ENCODE measurements around the gene ALKBH7.

ALKBH7 gene

DNA sequence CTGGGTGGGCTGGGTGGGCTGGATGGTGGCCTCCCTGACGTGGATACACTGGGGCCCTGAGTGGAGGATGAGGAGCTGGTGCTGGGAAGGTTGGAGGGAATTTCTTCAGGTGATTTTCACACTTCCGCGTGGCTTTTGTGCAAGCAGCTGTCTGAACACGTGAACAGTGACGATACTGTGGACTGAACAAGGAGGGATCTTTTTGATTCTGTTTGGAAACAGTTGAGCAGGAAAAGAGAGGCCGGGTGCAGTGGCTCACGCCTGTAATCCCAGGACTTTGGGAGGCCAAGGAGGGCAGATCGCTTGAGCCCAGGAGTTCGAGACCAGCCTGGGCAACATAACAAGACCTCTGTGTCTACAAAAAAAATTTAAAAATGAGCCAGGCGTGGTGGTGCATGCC is 29.5 kb downstream of the ALKBH7 start:
- no peak for DNase-seq (ENCODE audit: low read depth)
- H3K4me3 ChIP-seq (ENCODE audit: low read depth, low read length): no peak overlapping the region
- TF ChIP-seq POLR2A (IDR thresholded peaks at IDR 0.05; ENCODE audit: extremely low read depth, insufficient read length) (no peak), MYC (IDR thresholded peaks at IDR 0.05; ENCODE audit: low read depth, low read length) (no peak)
- TF ChIP-seq, protein P1, sequence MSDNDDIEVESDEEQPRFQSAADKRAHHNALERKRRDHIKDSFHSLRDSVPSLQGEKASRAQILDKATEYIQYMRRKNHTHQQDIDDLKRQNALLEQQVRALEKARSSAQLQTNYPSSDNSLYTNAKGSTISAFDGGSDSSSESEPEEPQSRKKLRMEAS (IDR thresholded peaks at IDR 0.05; ENCODE audit: low read depth, low read length): no peak
- TF ChIP-seq, protein P2, sequence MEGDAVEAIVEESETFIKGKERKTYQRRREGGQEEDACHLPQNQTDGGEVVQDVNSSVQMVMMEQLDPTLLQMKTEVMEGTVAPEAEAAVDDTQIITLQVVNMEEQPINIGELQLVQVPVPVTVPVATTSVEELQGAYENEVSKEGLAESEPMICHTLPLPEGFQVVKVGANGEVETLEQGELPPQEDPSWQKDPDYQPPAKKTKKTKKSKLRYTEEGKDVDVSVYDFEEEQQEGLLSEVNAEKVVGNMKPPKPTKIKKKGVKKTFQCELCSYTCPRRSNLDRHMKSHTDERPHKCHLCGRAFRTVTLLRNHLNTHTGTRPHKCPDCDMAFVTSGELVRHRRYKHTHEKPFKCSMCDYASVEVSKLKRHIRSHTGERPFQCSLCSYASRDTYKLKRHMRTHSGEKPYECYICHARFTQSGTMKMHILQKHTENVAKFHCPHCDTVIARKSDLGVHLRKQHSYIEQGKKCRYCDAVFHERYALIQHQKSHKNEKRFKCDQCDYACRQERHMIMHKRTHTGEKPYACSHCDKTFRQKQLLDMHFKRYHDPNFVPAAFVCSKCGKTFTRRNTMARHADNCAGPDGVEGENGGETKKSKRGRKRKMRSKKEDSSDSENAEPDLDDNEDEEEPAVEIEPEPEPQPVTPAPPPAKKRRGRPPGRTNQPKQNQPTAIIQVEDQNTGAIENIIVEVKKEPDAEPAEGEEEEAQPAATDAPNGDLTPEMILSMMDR (IDR thresholded peaks at IDR 0.05; ENCODE audit: low read depth, low read length): no peak

DNA sequence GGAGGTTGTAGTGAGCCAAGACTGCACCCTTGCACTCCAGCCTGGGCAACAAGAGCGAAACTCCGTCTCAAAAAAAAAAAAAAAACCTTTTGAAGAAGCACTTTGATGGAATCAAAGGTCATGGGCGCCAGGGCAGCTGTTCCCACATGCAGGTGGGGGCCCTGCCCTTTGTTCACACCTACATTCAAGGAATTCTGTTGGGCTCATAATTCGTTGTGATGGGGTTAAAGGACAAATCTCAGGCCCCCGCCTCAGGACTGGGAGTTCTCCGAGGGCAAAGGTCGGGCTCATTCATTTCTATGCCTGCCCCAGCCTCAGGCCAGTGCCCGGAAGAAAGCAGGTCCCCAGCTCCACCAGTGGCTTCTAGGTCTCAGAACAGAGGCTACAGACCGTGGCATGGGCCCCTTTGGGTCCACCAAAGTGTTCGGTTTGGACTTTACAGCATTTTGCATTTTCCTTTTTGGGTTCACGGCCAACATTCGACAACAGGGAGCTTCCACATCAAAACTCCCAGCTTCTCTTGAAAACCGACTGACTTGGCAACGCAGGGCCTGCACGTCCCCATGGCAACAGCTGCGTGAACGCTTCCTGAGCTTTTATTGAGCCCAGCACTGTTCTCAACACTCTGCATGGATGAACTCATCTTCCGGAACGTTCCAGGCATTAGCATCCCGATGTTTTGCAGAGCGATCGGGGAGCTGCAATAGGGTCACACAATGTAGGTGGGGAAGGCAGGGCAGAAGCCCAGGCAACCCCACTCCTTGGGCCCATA is 30.4 kb downstream of the ALKBH7 start:
- TF ChIP-seq MYC (IDR thresholded peaks at IDR 0.05; ENCODE audit: low read depth, low read length): no peak
- no peak for TF ChIP-seq POLR2A (IDR thresholded peaks at IDR 0.05; ENCODE audit: extremely low read depth, insufficient read length)
- TF ChIP-seq, protein P2 (IDR thresholded peaks at IDR 0.05; ENCODE audit: low read depth, low read length): no peak
- TF ChIP-seq, protein P1 (IDR thresholded peaks at IDR 0.05; ENCODE audit: low read depth, low read length): no peak

DNA sequence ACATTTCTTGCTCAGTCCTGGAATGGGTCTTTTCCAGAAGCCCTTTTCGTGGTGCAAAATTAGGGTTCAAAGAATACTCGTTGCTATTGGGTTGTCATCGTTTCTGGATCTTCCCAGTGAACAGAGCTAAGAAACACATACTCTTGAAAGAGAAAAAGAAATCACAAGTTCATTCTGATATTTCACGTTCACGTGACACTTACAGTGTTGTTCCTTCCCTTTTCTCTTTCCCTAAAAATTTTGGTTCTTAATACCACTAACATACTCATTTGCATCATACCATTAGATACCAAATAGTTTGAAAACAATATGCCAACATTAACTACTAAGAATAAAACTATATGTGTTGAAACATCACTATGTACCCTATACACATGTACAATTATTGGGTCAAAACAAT is 33.8 kb downstream of the ALKBH7 start:
- TF ChIP-seq MYC (IDR thresholded peaks at IDR 0.05; ENCODE audit: low read depth, low read length) (no peak), POLR2A (IDR thresholded peaks at IDR 0.05; ENCODE audit: extremely low read depth, insufficient read length) (no peak)
- TF ChIP-seq, protein P2 (IDR thresholded peaks at IDR 0.05; ENCODE audit: low read depth, low read length): no peak
- TF ChIP-seq, protein P1 (IDR thresholded peaks at IDR 0.05; ENCODE audit: low read depth, low read length): no peak
- DNase-seq (ENCODE audit: low read depth): no peak
- H3K4me3 ChIP-seq (ENCODE audit: low read depth, low read length): no peak overlapping the region

More for the DNA sequence above, 30.4 kb downstream of the ALKBH7 start:
- DNase-seq (ENCODE audit: low read depth): no peak
- no peak overlapping the region for H3K4me3 ChIP-seq (ENCODE audit: low read depth, low read length)

DNA sequence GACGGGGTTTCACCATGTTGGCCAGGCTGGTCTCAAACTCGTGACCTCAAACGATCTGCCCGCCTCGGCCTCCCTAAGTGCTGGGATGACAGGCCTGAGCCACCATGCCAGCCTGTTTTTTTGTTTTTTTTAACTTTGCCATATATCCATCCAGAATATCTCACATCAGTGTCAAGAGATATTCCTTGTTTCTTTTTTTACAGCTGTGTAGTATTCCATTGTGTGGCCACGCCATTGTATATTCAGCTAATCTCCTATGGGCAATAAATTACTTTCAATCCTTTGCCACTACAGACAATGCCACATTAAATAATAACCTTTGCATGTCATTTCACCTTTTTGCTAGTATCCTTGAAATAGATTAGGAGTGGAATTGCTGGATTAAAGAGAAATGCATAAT is 36.8 kb downstream of the ALKBH7 start:
- no peak for DNase-seq (ENCODE audit: low read depth)
- TF ChIP-seq POLR2A (IDR thresholded peaks at IDR 0.05; ENCODE audit: extremely low read depth, insufficient read length) (no peak), MYC (IDR thresholded peaks at IDR 0.05; ENCODE audit: low read depth, low read length) (no peak)
- TF ChIP-seq, protein P1 (IDR thresholded peaks at IDR 0.05; ENCODE audit: low read depth, low read length): no peak
- TF ChIP-seq, protein P2 (IDR thresholded peaks at IDR 0.05; ENCODE audit: low read depth, low read length): no peak
- H3K4me3 ChIP-seq (ENCODE audit: low read depth, low read length): no peak overlapping the region

DNA sequence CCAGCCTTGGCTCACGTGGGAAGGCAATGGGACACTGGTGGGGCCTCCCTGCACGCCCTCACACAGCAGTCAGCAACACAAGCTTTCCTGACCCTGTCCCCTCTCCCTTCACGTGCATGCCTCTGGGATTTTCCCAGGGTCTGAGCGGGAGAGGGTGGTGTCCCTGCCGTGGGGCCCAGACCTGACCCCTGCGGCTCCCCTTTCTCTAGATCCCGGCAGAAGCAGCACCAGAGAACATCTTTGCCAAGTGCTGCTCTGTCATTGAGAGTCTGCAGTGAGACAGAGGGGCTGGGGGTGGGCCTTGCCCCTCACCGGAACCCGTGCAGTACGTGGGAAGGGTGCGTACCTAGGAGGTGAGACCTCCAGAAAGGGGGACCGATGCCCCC is 39.5 kb downstream of the ALKBH7 start:
- DNase-seq (ENCODE audit: low read depth): no peak
- peak; percentile 22 for TF ChIP-seq POLR2A (IDR thresholded peaks at IDR 0.05; ENCODE audit: extremely low read depth, insufficient read length)
- TF ChIP-seq, protein P1 (IDR thresholded peaks at IDR 0.05; ENCODE audit: low read depth, low read length): no peak
- H3K4me3 ChIP-seq (ENCODE audit: low read depth, low read length): no peak overlapping the region

DNA sequence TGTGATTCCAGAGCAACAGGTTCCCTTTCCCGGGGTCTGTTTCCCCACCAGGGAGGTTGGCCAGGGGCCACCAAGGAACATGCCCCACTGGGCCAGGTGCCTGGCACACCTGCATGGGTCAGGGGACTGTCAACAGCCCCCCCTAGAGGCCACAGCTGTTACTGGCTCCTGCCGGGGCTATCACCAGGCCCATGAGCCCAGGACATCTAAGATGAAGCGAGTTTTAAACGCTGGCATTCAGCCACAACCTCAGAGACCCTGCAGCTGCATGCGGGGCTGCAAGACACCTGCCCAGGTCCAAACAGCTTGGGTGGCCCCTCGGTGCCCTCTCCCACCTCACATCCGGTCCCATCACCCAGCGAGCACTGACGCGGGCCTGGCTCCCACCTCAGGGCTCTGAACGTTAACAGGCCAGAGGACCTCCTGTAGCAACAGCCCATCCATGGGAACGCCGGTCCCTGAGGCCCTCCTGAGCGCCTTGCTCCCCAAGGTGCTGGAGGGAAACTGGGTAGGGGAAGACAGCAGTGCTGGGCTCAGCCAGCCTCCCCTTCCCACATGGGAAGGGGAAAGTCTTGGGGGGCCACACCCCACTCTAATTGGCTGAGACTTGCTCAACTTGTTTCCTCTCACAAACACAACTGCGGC is 40.0 kb downstream of the ALKBH7 start:
- TF ChIP-seq MYC (IDR thresholded peaks at IDR 0.05; ENCODE audit: low read depth, low read length) (peak; percentile 60), POLR2A (IDR thresholded peaks at IDR 0.05; ENCODE audit: extremely low read depth, insufficient read length) (no peak)
- TF ChIP-seq, protein P2 (IDR thresholded peaks at IDR 0.05; ENCODE audit: low read depth, low read length): peak; percentile 58
- TF ChIP-seq, protein P1 (IDR thresholded peaks at IDR 0.05; ENCODE audit: low read depth, low read length): 0 out of 2 replicates have a peak, but pooled peaks have one; percentile 16
- DNase-seq (ENCODE audit: low read depth): peak; percentile 40
- no peak overlapping the region for H3K4me3 ChIP-seq (ENCODE audit: low read depth, low read length)

All from NB4 (cell line).